Calu3 (cell line): Measurements from ENCODE around the gene TBC1D25. TPM values are rescaled to one million over a fixed set of nuclear protein-coding genes. Genes with fewer than 3 reads are reported as not detected.

Experiments used
- BruUV-seq: library from RNA; stranded (reverse); fragments of 400-500 nt; replicated peaks from 2 replicates; lab custom pipeline; 2021; lab: Mats Ljungman, UMichigan
- CTCF ChIA-PET: fragments of 300-600 bp; sonication (Branson Sonifier 250); formaldehyde crosslinking; loops from one replicate; lab custom pipeline; 2022; ENCODE audit warnings: antibody characterized with exemption; lab: Charles Lee
- DNase-seq: peaks from one replicate; pipeline ENCODE4 v3.0.0; 2022
- H3K27ac Mint-ChIP-seq: one replicate; pipeline ENCODE4 v1.8.0; 2022; ENCODE audit warnings: mixed read lengths; ENCODE audit not compliant: unreplicated experiment
- H3K27me3 Mint-ChIP-seq: one replicate; pipeline ENCODE4 v1.8.0; 2022; ENCODE audit warnings: mixed read lengths; ENCODE audit not compliant: unreplicated experiment
- H3K36me3 Mint-ChIP-seq: one replicate; pipeline ENCODE4 v1.8.0; 2022; ENCODE audit warnings: mild to moderate bottlenecking, moderate library complexity, mixed read lengths; ENCODE audit not compliant: insufficient read depth, unreplicated experiment
- H3K4me1 Mint-ChIP-seq: one replicate; pipeline ENCODE4 v1.8.0; 2022; ENCODE audit warnings: mild to moderate bottlenecking, low read depth, mixed read lengths; ENCODE audit not compliant: unreplicated experiment
- H3K4me3 Mint-ChIP-seq: one replicate; pipeline ENCODE4 v1.8.0; 2022; ENCODE audit warnings: mild to moderate bottlenecking, low read depth, moderate library complexity, mixed read lengths; ENCODE audit not compliant: unreplicated experiment
- H3K9me3 Mint-ChIP-seq: one replicate; pipeline ENCODE4 v1.8.0; 2022; ENCODE audit warnings: low read depth, mixed read lengths; ENCODE audit not compliant: unreplicated experiment
- intact Hi-C: fragments of 100-400 bp; cut with micrococcal nuclease; formaldehyde crosslinking; loops from one replicate; pipeline ENCODE4 v1.10.0; 2022; ENCODE audit not compliant: unreplicated experiment
- total RNA-seq: library from RNA; stranded (reverse); gene quantifications from 2 replicates; pipeline ENCODE4 v1.2.3, GENCODE V29; 2022
- TF ChIP-seq, protein P1 (sequence below): fragments of 200-600 bp; IDR thresholded peaks from one replicate; pipeline ENCODE4 v1.8.0; 2022; ENCODE audit warnings: antibody characterized with exemption; ENCODE audit not compliant: unreplicated experiment

The TBC1D25 gene
- total RNA-seq, 1 experiment from 2014 or later, result 19.4 TPM

DNA sequence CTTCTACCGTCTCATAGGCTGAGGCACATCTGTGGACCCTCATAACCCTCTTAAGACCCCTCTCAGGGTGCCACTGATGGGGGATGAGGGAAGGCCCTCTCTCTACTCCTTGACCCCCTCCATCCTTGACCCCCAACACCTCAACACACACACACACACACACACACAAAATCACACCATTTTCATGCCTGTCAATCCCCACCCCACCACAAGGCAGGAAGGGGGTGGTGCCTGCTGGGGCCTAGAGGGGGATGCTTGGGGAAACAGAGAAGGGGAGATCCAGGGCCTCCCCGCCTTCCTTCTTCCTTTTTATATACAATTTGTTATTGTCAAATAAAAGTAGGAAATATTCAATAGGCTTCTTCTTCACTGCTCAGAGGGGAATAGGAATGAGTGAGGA is 19.1 kb upstream of the TBC1D25 start:
- no TSS peak for BruUV-seq
- no peaks in the 10 kb centered on the region for H3K27me3 Mint-ChIP-seq
- TF ChIP-seq, protein P1, sequence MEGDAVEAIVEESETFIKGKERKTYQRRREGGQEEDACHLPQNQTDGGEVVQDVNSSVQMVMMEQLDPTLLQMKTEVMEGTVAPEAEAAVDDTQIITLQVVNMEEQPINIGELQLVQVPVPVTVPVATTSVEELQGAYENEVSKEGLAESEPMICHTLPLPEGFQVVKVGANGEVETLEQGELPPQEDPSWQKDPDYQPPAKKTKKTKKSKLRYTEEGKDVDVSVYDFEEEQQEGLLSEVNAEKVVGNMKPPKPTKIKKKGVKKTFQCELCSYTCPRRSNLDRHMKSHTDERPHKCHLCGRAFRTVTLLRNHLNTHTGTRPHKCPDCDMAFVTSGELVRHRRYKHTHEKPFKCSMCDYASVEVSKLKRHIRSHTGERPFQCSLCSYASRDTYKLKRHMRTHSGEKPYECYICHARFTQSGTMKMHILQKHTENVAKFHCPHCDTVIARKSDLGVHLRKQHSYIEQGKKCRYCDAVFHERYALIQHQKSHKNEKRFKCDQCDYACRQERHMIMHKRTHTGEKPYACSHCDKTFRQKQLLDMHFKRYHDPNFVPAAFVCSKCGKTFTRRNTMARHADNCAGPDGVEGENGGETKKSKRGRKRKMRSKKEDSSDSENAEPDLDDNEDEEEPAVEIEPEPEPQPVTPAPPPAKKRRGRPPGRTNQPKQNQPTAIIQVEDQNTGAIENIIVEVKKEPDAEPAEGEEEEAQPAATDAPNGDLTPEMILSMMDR, result no peak
- intact Hi-C loops, result no loop called here
- H3K36me3 Mint-ChIP-seq, result peaks cover 32% of the 10 kb centered on the region
- H3K4me1 Mint-ChIP-seq, result peaks cover 8% of the 10 kb centered on the region
- H3K9me3 Mint-ChIP-seq, result no peaks in the 10 kb centered on the region
- CTCF ChIA-PET, result no interaction called here
- H3K27ac Mint-ChIP-seq, result peak overlapping the region; percentile 83
- no peak for DNase-seq
- peak overlapping the region; percentile 78 for H3K4me3 Mint-ChIP-seq

DNA sequence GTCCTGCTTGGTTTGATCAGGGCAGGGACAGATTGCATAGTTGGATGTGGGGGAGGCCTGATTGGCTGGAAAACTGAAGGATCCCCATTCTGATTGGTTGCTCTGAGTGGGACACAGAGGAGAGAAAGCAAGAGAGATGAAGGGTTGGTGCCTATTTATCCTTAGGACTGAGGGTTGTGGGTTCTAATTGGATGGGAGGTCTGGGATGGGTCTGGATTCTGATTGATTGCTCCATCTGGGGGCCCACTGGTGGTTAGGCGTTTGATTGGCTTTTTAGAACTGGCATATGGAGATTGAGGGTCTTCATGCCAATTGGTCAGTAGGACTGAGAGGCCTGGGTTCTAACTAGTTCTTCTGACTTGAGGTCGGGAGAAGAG is 18.6 kb upstream of the TBC1D25 start:
- no peak for DNase-seq
- CTCF ChIA-PET, result no interaction called here
- BruUV-seq, result no TSS peak

DNA sequence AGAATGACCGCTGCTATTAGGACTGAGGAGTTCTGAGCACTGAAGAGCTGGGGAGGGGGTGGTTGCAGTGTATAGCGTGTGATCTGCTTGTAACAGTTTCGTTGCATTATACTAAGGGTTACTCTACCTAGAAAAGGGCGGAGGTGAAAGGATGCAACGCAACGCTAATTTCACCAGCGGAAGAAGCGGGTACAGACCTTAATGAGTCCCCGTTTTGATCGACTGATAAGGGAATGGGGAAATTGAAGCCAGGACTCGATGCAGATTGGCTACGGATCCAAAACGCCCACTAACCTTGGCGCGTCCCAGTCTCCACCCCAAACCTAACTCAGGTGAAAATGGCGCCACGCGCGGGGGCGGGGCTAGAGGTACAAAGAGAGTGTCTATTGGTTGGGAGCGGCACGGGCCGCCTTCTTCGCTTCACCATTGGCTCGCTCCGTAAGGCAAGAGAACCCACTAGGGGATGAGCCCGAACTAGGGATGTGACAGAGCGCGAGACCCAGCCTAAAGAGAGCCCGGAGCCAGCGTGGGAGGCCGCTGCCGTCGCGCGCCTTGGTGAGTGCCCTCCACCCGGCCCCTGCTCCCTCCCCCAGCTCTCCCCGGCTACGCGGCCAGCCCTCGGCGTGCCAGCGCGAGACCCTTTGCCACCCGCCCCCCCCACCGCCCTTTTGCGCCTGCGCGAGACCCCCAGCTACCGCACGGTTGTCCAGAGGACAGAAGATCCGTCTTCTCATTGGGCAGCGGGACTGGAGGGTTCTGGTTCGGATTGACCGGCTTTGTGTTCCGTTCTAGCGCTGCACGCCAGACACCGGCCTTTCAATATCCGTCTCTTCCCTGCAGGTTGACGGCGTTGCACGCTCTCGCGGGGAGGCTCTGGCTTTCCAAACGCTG is 17.9 kb upstream of the TBC1D25 start, which contains the start of gene EBP:
EBP (plus strand) TSS at position 456 of the 891 bp plus-strand sequence. CDS start 1,964 bp downstream, outside the sequence.
- Mint-ChIP-seq H3K27ac (peak within 1 kb of the TSS; percentile 83), H3K4me1 (peaks cover 12% of the 10 kb centered on the region), H3K9me3 (no peaks in the 10 kb centered on the region), H3K36me3 (peaks cover 31% of the 10 kb centered on the region), H3K27me3 (no peaks in the 10 kb centered on the region), H3K4me3 (peak within 1 kb of the TSS; percentile 78)
- BruUV-seq, result no TSS peak
- intact Hi-C loops, result no loop called here
- CTCF ChIA-PET, result interaction anchor here (0.6 to 0.8 kb wide), 3 partner anchors 18 to 54 kb away, joined by 3 to 5 read pairs (median 3); partner anchors contain the start of gene TBC1D25
- TF ChIP-seq, protein P1, result no peak
- peak; percentile 95 for DNase-seq

More for the DNA sequence above, 18.6 kb upstream of the TBC1D25 start:
- Mint-ChIP-seq H3K4me1 (peaks cover 8% of the 10 kb centered on the region), H3K9me3 (no peaks in the 10 kb centered on the region), H3K27ac (peak overlapping the region; percentile 83), H3K36me3 (peaks cover 30% of the 10 kb centered on the region), H3K4me3 (peak overlapping the region; percentile 78), H3K27me3 (no peaks in the 10 kb centered on the region)
- TF ChIP-seq, protein P1, result no peak
- intact Hi-C loops, result no loop called here

DNA sequence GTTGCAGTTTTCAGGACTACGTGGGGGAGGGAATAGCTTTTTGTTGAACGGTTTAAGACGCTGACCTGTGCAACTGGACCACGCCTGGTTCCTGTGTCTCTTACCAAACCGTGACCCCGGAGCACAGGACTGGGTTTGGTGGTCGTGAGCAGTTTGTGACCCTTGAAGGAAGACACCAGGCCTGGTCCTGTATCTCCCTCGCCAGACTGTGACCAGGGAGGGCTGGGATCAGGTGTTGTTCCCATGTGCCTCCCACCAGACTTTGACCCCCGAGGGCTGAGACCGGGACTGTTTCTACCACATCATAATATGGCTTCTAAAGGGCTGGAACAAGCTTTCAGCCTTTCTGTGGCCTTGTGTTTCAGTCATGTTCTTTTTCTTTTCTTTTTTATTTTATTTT is 17.2 kb upstream of the TBC1D25 start:
- intact Hi-C loops, result no loop called here
- CTCF ChIA-PET, result interaction anchor here (0.6 to 0.8 kb wide), 3 partner anchors 17 to 53 kb away, joined by 3 to 5 read pairs (median 3); partner anchors contain the start of gene TBC1D25
- no TSS peak for BruUV-seq
- peaks cover 34% of the 10 kb centered on the region for H3K36me3 Mint-ChIP-seq
- H3K4me1 Mint-ChIP-seq, result peaks cover 16% of the 10 kb centered on the region
- H3K27me3 Mint-ChIP-seq, result no peaks in the 10 kb centered on the region
- H3K4me3 Mint-ChIP-seq, result peak overlapping the region; percentile 78
- H3K9me3 Mint-ChIP-seq, result no peaks in the 10 kb centered on the region
- TF ChIP-seq, protein P1, result no peak
- DNase-seq, result no peak
- peak overlapping the region; percentile 83 for H3K27ac Mint-ChIP-seq
